NOMO-1 treated with DMSO at 0.1 percent for 48 hours (cell line): ENCODE measurements around the gene FGF6.

Source experiments
- DNase-seq: peaks from one replicate; lab custom pipeline; 2025; ENCODE audit not compliant: unreplicated experiment; lab: John Stamatoyannopoulos, UW

Gene FGF6

GRCh38 chr12:4448371-4448940 is 2.8 kb upstream of the FGF6 start:
- no peak for DNase-seq

- no peak for DNase-seq
Measured at GRCh38 chr12:4447151-4447550, 1.5 kb upstream of the FGF6 start.

- no peak for DNase-seq
Measured at GRCh38 chr12:4446335-4446734, 720 bp upstream of the FGF6 start.

GRCh38 chr12:4444031-4444430 is 1.6 kb downstream of the FGF6 start:
- no peak for DNase-seq

- DNase-seq, result no peak
Measured at GRCh38 chr12:4443616-4444015, 2.0 kb downstream of the FGF6 start.

- no peak for DNase-seq
Measured at GRCh38 chr12:4441355-4442335, 4.0 kb downstream of the FGF6 start.

- DNase-seq, result no peak
Measured at GRCh38 chr12:4440187-4440941, 5.3 kb downstream of the FGF6 start.

GRCh38 chr12:4439736-4440135 is 5.9 kb downstream of the FGF6 start:
- no peak for DNase-seq

- peak; percentile 81 for DNase-seq
Measured at GRCh38 chr12:4438834-4439596, 6.6 kb downstream of the FGF6 start.

GRCh38 chr12:4435537-4435936 is 10.1 kb downstream of the FGF6 start:
- DNase-seq, result no peak

GRCh38 chr12:4434706-4435425 is 10.7 kb downstream of the FGF6 start:
- peak; percentile 94 for DNase-seq

GRCh38 chr12:4434301-4434700 is 11.3 kb downstream of the FGF6 start:
- DNase-seq, result no peak

- no peak for DNase-seq
Measured at GRCh38 chr12:4433745-4434058, 11.9 kb downstream of the FGF6 start.

- no peak for DNase-seq
Measured at GRCh38 chr12:4432878-4433744, 12.5 kb downstream of the FGF6 start.

- DNase-seq, result no peak
Measured at GRCh38 chr12:4431866-4432265, 13.7 kb downstream of the FGF6 start.

GRCh38 chr12:4431436-4431835 is 14.2 kb downstream of the FGF6 start:
- no peak for DNase-seq

- DNase-seq, result no peak
Measured at GRCh38 chr12:4424422-4424821, 21.2 kb downstream of the FGF6 start.

GRCh38 chr12:4423528-4424195 is 22.0 kb downstream of the FGF6 start:
- DNase-seq, result no peak

- DNase-seq, result no peak
Measured at GRCh38 chr12:4422985-4423384, 22.6 kb downstream of the FGF6 start.
